GM23338 (cell line): ENCODE results near the gene APBA1. TPM values are rescaled to one million over a fixed set of nuclear protein-coding genes. Genes with fewer than 3 reads are reported as not detected.

Experiments
- ATAC-seq: fragments of 200-7000 bp; cut with Tn5 transposase; 3 replicates; pipeline ENCODE4 v1.9.1; 2020
- DNase-seq: peaks from one replicate; pipeline ENCODE4 v3.0.0-alpha.2; 2015; ENCODE audit warnings: low spot score
- H2AFZ ChIP-seq: fragments of 200-600 bp; sonication (generic); 2 replicates; pipeline ENCODE4 v1.8.0; 2016; ENCODE audit warnings: antibody characterized with exemption, mild to moderate bottlenecking, moderate library complexity
- H3F3A ChIP-seq: fragments of 200-600 bp; sonication (generic); replicated peaks from 2 replicates; pipeline ENCODE4 v1.8.0; 2017; ENCODE audit warnings: antibody characterized with exemption, mixed run types, low read depth
- H3K27ac ChIP-seq: fragments of 200-600 bp; sonication (generic); 2 replicates; pipeline ENCODE4 v1.6.1; 2016; ENCODE audit warnings: low read depth
- H3K27me3 ChIP-seq: fragments of 200-600 bp; sonication (generic); 2 replicates; pipeline ENCODE4 v1.8.0; 2016; ENCODE audit warnings: mild to moderate bottlenecking, mixed run types, moderate library complexity; ENCODE audit not compliant: insufficient read depth
- H3K36me3 ChIP-seq: fragments of 200-600 bp; sonication (generic); 2 replicates; pipeline ENCODE4 v1.8.0; 2016; ENCODE audit warnings: mild to moderate bottlenecking; ENCODE audit not compliant: insufficient read depth
- H3K4me1 ChIP-seq: fragments of 200-600 bp; sonication (generic); 2 replicates; pipeline ENCODE4 v1.8.0; 2016; ENCODE audit warnings: mild to moderate bottlenecking, moderate library complexity; ENCODE audit not compliant: insufficient read depth
- H3K4me2 ChIP-seq: fragments of 200-600 bp; sonication (generic); 2 replicates; pipeline ENCODE4 v1.7.1; 2017; ENCODE audit warnings: mixed run types
- H3K4me3 ChIP-seq: fragments of 200-600 bp; sonication (generic); 2 replicates; pipeline ENCODE4 v1.6.1; 2016; ENCODE audit warnings: mixed run types
- H3K79me2 ChIP-seq: fragments of 200-600 bp; sonication (generic); replicated peaks from 2 replicates; pipeline ENCODE4 v1.8.0; 2017; ENCODE audit warnings: mild to moderate bottlenecking; ENCODE audit not compliant: insufficient read depth
- H3K9me2 ChIP-seq: fragments of 200-600 bp; sonication (generic); 2 replicates; pipeline ENCODE4 v1.8.0; 2017; ENCODE audit not compliant: insufficient read depth
- H4K20me1 ChIP-seq: fragments of 200-600 bp; sonication (generic); replicated peaks from 2 replicates; pipeline ENCODE4 v1.8.0; 2017; ENCODE audit warnings: mild to moderate bottlenecking; ENCODE audit not compliant: insufficient read depth
- H3K27ac Mint-ChIP-seq: 2 replicates; pipeline ENCODE4 v1.8.0; 2020; ENCODE audit warnings: inconsistent platforms, mild to moderate bottlenecking, moderate library complexity, mixed read lengths
- H3K27me3 Mint-ChIP-seq: 3 replicates; pipeline ENCODE4 v1.8.0; 2022; ENCODE audit warnings: low read depth, mild to moderate bottlenecking, moderate library complexity, mixed read lengths, inconsistent platforms; ENCODE audit not compliant: insufficient read depth, poor library complexity
- H3K36me3 Mint-ChIP-seq: 3 replicates; pipeline ENCODE4 v1.8.0; 2021; ENCODE audit warnings: low read depth, mild to moderate bottlenecking, inconsistent platforms, moderate library complexity, mixed read lengths
- H3K4me1 Mint-ChIP-seq: 3 replicates; pipeline ENCODE4 v1.8.0; 2020; ENCODE audit warnings: mild to moderate bottlenecking, inconsistent platforms, mixed read lengths
- H3K4me3 Mint-ChIP-seq: 3 replicates; pipeline ENCODE4 v1.8.0; 2021; ENCODE audit warnings: moderate library complexity, mild to moderate bottlenecking, inconsistent platforms, mixed read lengths
- H3K9me3 Mint-ChIP-seq: 3 replicates; pipeline ENCODE4 v1.8.0; 2020; ENCODE audit warnings: moderate library complexity, mild to moderate bottlenecking, inconsistent platforms, mixed read lengths
- CREB1 ChIP-seq: fragments of 250-450 bp; sonication (Bioruptor Pico); IDR thresholded peaks from 2 replicates; pipeline ENCODE4 v1.5.0; 2020; ENCODE audit warnings: low read depth, mild to moderate bottlenecking, moderate library complexity
- CTCF ChIP-seq, 2 experiments: fragments of 200-600 bp in 1 of 2; sonication (generic) in 1 of 2; conservative IDR thresholded peaks; 2 replicates each; pipeline versions ENCODE4 v1.5.1 to v1.6.1; 2016 to 2017; ENCODE audit warnings: antibody characterized with exemption in 2 of 2, low read depth in 2 of 2, mild to moderate bottlenecking in 2 of 2, moderate library complexity in 1 of 2
- EZH2phosphoT487 ChIP-seq: fragments of 200-600 bp; sonication (generic); IDR thresholded peaks from one replicate; pipeline ENCODE4 v1.8.1; 2018; ENCODE audit warnings: antibody characterized with exemption; ENCODE audit not compliant: unreplicated experiment
- JUNB ChIP-seq: IDR thresholded peaks from one replicate; pipeline ENCODE4 v1.6.1; 2016; ENCODE audit warnings: antibody characterized with exemption; ENCODE audit not compliant: unreplicated experiment
- NANOG ChIP-seq: IDR thresholded peaks from 2 replicates; pipeline ENCODE4 v1.6.1; 2016; ENCODE audit warnings: antibody characterized with exemption, borderline replicate concordance
- REST ChIP-seq: IDR thresholded peaks from one replicate; pipeline ENCODE4 v1.6.1; 2018; ENCODE audit warnings: antibody characterized with exemption; ENCODE audit not compliant: unreplicated experiment
- STAT1 ChIP-seq: IDR thresholded peaks from one replicate; pipeline ENCODE4 v1.6.1; 2016; ENCODE audit warnings: antibody characterized with exemption; ENCODE audit not compliant: unreplicated experiment
- polyA plus RNA-seq: library from polyadenylated mRNA; unstranded; fragments of >200 nt; fragmentation: Nextera tagmentation; extraction: Ambion mirVana; gene quantifications from 2 replicates; pipeline ENCODE4 v1.2.1, GENCODE V29; 2016
- total RNA-seq: library from RNA; depleted of rRNA; stranded (reverse); fragments of >200 nt; shearing (Covaris generic); gene quantifications from 2 replicates; pipeline ENCODE4 v1.2.3, GENCODE V29; 2014

APBA1 gene
- total and polyA plus RNA-seq, 2 experiments from 2014 or later, result 0.26 to 1.0 TPM

GRCh38 chr9:69622676-69623075 is 49.5 kb downstream of the APBA1 start (continued):
- no peak for TF ChIP-seq REST
- TF ChIP-seq JUNB, result no peak

- H3K36me3 Mint-ChIP-seq, result no peaks in the 10 kb centered on the region
- no peaks in the 10 kb centered on the region for H3K27me3 Mint-ChIP-seq
- ATAC-seq (no peak), DNase-seq (no peak)
- Histone ChIP-seq H4K20me1 (no peaks in the 10 kb centered on the region), H3K27me3 (no peaks in the 10 kb centered on the region), H3K4me3 (no peak overlapping the region), H3K9me2 (peaks cover 6% of the 10 kb centered on the region; the same call in 1 of the 2 replicates), H3K36me3 (no peaks in the 10 kb centered on the region), H3F3A (no peaks in the 10 kb centered on the region), H2AFZ (no peak overlapping the region), H3K4me2 (no peak overlapping the region), H3K4me1 (peaks cover 9% of the 10 kb centered on the region; the same call in 1 of the 2 replicates), H3K27ac (no peak overlapping the region), H3K79me2 (no peaks in the 10 kb centered on the region)
- no peak overlapping the region for H3K4me3 Mint-ChIP-seq
- TF ChIP-seq JUNB (no peak), STAT1 (no peak), NANOG (no peak), CTCF (conservative IDR thresholded peaks at IDR 0.05; ENCODE audit: low read depth in 2 of 2) (no peak), CREB1 (no peak), EZH2phosphoT487 (no peak), REST (no peak)
- H3K4me1 Mint-ChIP-seq, result peaks cover 2% of the 10 kb centered on the region; the same call in 1 of the 3 replicates
- no peaks in the 10 kb centered on the region for H3K9me3 Mint-ChIP-seq
- H3K27ac Mint-ChIP-seq, result no peak overlapping the region
These were observed 50.3 kb downstream of the APBA1 start for GRCh38 chr9:69621730-69622460.
